IMR-90 (cell line): ENCODE measurements around the gene ERAP2. TPM values are rescaled to one million over a fixed set of nuclear protein-coding genes. Genes with fewer than 3 reads are reported as not detected.

ENCODE experiments used
- ATAC-seq: fragments of 200-7000 bp; cut with Tn5 transposase; 2 replicates; pipeline ENCODE4 v1.9.1; 2020; ENCODE audit warnings: low read depth, mild to moderate bottlenecking, moderate library complexity
- BruUV-seq: library from RNA; stranded (reverse); fragments of 400-500 nt; replicated peaks from 2 replicates; lab custom pipeline; 2021; lab: Mats Ljungman, UMichigan
- CTCF ChIA-PET: fragments of 300-600 bp; formaldehyde crosslinking; extraction: SDS; loops from one replicate; lab custom pipeline; 2021; ENCODE audit warnings: antibody characterized with exemption; lab: Yijun Ruan, JAX
- POLR2A ChIA-PET: fragments of 300-600 bp; sonication (Branson Sonifier 250); formaldehyde crosslinking; loops from one replicate; lab custom pipeline; 2022; ENCODE audit warnings: antibody characterized with exemption; ENCODE audit not compliant: unreplicated experiment; lab: Charles Lee
- DNase-seq: peaks from one replicate; pipeline ENCODE4 v3.0.0; 2013
- H2AFZ ChIP-seq: replicated peaks from 2 replicates; pipeline ENCODE3; 2013; ENCODE audit warnings: low read length, mild to moderate bottlenecking; ENCODE audit not compliant: poor library complexity
- H2AK5ac ChIP-seq: 2 replicates; pipeline ENCODE4 v1.6.1; 2013; ENCODE audit warnings: low read depth, low read length, inconsistent platforms
- H2AK9ac ChIP-seq: replicated peaks from 2 replicates; pipeline ENCODE3; 2013; ENCODE audit warnings: mild to moderate bottlenecking, low read depth, low read length, moderate library complexity; ENCODE audit not compliant: poor library complexity
- H2BK120ac ChIP-seq: 2 replicates; pipeline ENCODE4 v1.6.1; 2013; ENCODE audit warnings: low read depth, low read length, inconsistent platforms
- H2BK15ac ChIP-seq: 3 replicates; pipeline ENCODE4 v1.6.1; 2013; ENCODE audit warnings: low read depth, low read length, inconsistent platforms
- H2BK20ac ChIP-seq: 2 replicates; pipeline ENCODE4 v1.6.1; 2013; ENCODE audit warnings: low read depth, mild to moderate bottlenecking, inconsistent platforms, low read length, moderate library complexity
- H2BK5ac ChIP-seq: 2 replicates; pipeline ENCODE4 v1.6.1; 2013; ENCODE audit warnings: mild to moderate bottlenecking, low read depth, low read length, inconsistent platforms; ENCODE audit not compliant: poor library complexity, severe bottlenecking
- H3K14ac ChIP-seq: replicated peaks from 2 replicates; pipeline ENCODE4 v1.6.1; 2013; ENCODE audit warnings: low read depth, low read length, inconsistent platforms
- H3K18ac ChIP-seq: 2 replicates; pipeline ENCODE4 v1.6.1; 2013; ENCODE audit warnings: low read depth, low read length, control low read depth
- H3K23ac ChIP-seq: 2 replicates; pipeline ENCODE4 v1.6.1; 2013; ENCODE audit warnings: low read depth, low read length, inconsistent platforms
- H3K27ac ChIP-seq: 2 replicates; pipeline ENCODE4 v1.5.1; 2013; ENCODE audit warnings: mild to moderate bottlenecking, control low read depth, low read length; ENCODE audit not compliant: insufficient read depth
- H3K27me3 ChIP-seq: 2 replicates; pipeline ENCODE4 v1.6.1; 2013; ENCODE audit warnings: low read length; ENCODE audit not compliant: control insufficient read depth, insufficient read depth
- H3K36me3 ChIP-seq: 2 replicates; pipeline ENCODE4 v1.6.1; 2013; ENCODE audit warnings: low read length, mixed read lengths; ENCODE audit not compliant: control insufficient read depth, insufficient read depth
- H3K4ac ChIP-seq: 2 replicates; pipeline ENCODE4 v1.6.1; 2013; ENCODE audit warnings: low read depth, low read length, inconsistent platforms
- H3K4me1 ChIP-seq: 2 replicates; pipeline ENCODE4 v1.6.1; 2013; ENCODE audit warnings: low read length, mixed read lengths; ENCODE audit not compliant: control insufficient read depth, insufficient read depth
- H3K4me2 ChIP-seq: 2 replicates; pipeline ENCODE4 v1.6.1; 2013; ENCODE audit warnings: low read depth, mild to moderate bottlenecking, control low read depth, low read length, moderate library complexity
- H3K4me3 ChIP-seq: 2 replicates; pipeline ENCODE4 v1.5.1; 2013; ENCODE audit warnings: low read depth, mild to moderate bottlenecking, control low read depth, low read length, moderate library complexity; ENCODE audit not compliant: insufficient read depth
- H3K56ac ChIP-seq: 2 replicates; pipeline ENCODE4 v1.6.1; 2013; ENCODE audit warnings: low read length, inconsistent platforms; ENCODE audit not compliant: insufficient read depth; ENCODE audit errors: extremely low read depth
- H3K79me1 ChIP-seq, 2 experiments: 2 replicates each; pipeline ENCODE4 v1.6.1; 2013; ENCODE audit warnings: low read length in 2 of 2, inconsistent platforms in 1 of 2, low read depth in 1 of 2
- H3K9ac ChIP-seq: 2 replicates; pipeline ENCODE4 v1.6.1; 2013; ENCODE audit warnings: low read depth, low read length, control low read depth
- H3K9me1 ChIP-seq: 2 replicates; pipeline ENCODE4 v1.6.1; 2013; ENCODE audit warnings: low read length, inconsistent platforms; ENCODE audit not compliant: insufficient read depth
- H3K9me3 ChIP-seq: 2 replicates; pipeline ENCODE4 v1.6.1; 2013; ENCODE audit warnings: low read length; ENCODE audit not compliant: control insufficient read depth, insufficient read depth
- H4K20me1 ChIP-seq: 2 replicates; pipeline ENCODE4 v1.6.1; 2013; ENCODE audit warnings: low read length, inconsistent platforms; ENCODE audit not compliant: insufficient read depth
- H4K5ac ChIP-seq: 2 replicates; pipeline ENCODE4 v1.6.1; 2013; ENCODE audit warnings: mild to moderate bottlenecking, low read depth, low read length, control low read depth
- H4K8ac ChIP-seq, 2 experiments: 2 replicates each; pipeline ENCODE4 v1.6.1; 2013; ENCODE audit warnings: low read depth in 2 of 2, low read length in 2 of 2, control low read depth in 1 of 2, inconsistent platforms in 1 of 2
- H4K91ac ChIP-seq: 2 replicates; pipeline ENCODE4 v1.6.1; 2013; ENCODE audit warnings: low read depth, low read length, inconsistent platforms; ENCODE audit not compliant: insufficient read depth
- FOS ChIP-seq: fragments of 150-350 bp; IDR thresholded peaks from 2 replicates; pipeline ENCODE4 v1.6.1; 2016; ENCODE audit warnings: low read depth, low read length
- WGBS, 2 experiments: methylation state at CpG; one replicate each; pipeline versions ENCODE4 v1.1.5 to v1.1.7; 2013; ENCODE audit warnings: missing lambda C conversion rate in 2 of 2; ENCODE audit not compliant: insufficient read length in 1 of 2; ENCODE audit errors: extremely low coverage in 2 of 2; 5-methylcytosine and 5-hydroxymethylcytosine counted together
- dilution Hi-C: fragments of 300-500 bp; cut with HindIII; formaldehyde crosslinking; loops from one replicate; pipeline ENCODE4 v1.14.3; 2018; ENCODE audit warnings: low sequenced_read_pairs; ENCODE audit not compliant: unreplicated experiment
- in situ Hi-C: fragments of 300-500 bp; cut with MboI; formaldehyde crosslinking; loops from 3 replicates; pipeline ENCODE4 v1.14.3; 2019; ENCODE audit warnings: low sequenced_read_pairs, inconsistent platforms, mixed read lengths
- intact Hi-C: fragments of 100-400 bp; cut with micrococcal nuclease; formaldehyde crosslinking; loops from 2 replicates; pipeline ENCODE4 v1.10.0; 2022
- polyA plus RNA-seq, 3 experiments: library from polyadenylated mRNA; depleted of rRNA; stranded (reverse); fragments of >200 nt; gene quantifications; 2 replicates each; pipeline ENCODE4 v1.2.3, GENCODE V29; 2012; ENCODE audit warnings: low replicate concordance in 1 of 3
- total RNA-seq: library from RNA; depleted of rRNA; stranded (reverse); fragments of >200 nt; gene quantifications from 2 replicates; pipeline ENCODE4 v1.2.3, GENCODE V29; 2012

ERAP2 gene
- total and polyA plus RNA-seq, 2 of the 4 experiments (the other 2 are of a cell fraction): 10.6 to 21.3 TPM

DNA sequence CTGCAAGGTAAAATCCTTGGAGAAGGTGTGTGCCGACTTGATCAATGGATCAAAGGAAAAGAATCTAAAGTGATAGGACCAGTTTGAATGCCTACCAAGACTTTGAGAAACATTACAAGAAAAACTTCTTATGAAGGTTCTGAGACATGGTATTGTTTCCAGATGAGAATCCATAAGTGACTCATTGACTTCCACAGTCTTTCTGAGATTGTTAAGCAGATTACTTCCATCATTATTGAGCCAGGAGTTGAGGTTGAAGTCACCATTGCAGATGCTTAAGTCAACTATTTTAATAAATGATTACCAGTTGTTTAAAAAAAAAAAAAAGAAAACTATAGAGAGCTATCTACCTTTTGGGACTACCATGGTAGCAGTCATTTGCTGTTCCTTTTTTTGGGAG, 66.6 kb downstream of the ERAP2 start:
- BruUV-seq: no TSS peak
- Histone ChIP-seq H3K36me3 (no peaks in the 10 kb centered on the region), H3K56ac (no peak overlapping the region), H2AFZ (no peak overlapping the region), H4K5ac (no peak overlapping the region), H4K8ac (no peak overlapping the region), H3K4me1 (peaks cover 2% of the 10 kb centered on the region; the same call in 1 of the 2 replicates), H3K9ac (no peak overlapping the region), H3K79me1 (peaks cover 17 to 44% of the 10 kb centered on the region in 2 experiments), H2BK20ac (no peak overlapping the region), H3K9me3 (no peaks in the 10 kb centered on the region), H3K27ac (no peak overlapping the region), H2AK5ac (no peak overlapping the region), H3K14ac (no peak overlapping the region), H2AK9ac (no peak overlapping the region), H2BK120ac (no peak overlapping the region), H2BK5ac (no peak overlapping the region), H3K4me3 (no peak overlapping the region), H3K4ac (no peak overlapping the region), H3K23ac (no peak overlapping the region), H2BK15ac (no peak overlapping the region), H4K91ac (no peak overlapping the region), H3K9me1 (peaks cover 2% of the 10 kb centered on the region; the same call in 1 of the 2 replicates), H3K27me3 (no peaks in the 10 kb centered on the region), H4K20me1 (peaks cover 10% of the 10 kb centered on the region; the same call in 1 of the 2 replicates), H3K4me2 (no peak overlapping the region), H3K18ac (no peak overlapping the region)
- dilution Hi-C loops (no loop called here), in situ Hi-C loops (no loop called here), intact Hi-C loops (no loop called here)
- no peak for ATAC-seq
- ChIA-PET CTCF (interaction anchor here (0.5 to 0.6 kb wide), 3 partner anchors 15 to 1393 kb away, joined by 3 read pairs; no protein-coding TSS in a partner anchor), POLR2A (no interaction called here)
- peak; percentile 41 for DNase-seq
- WGBS, 2 experiments: no CpG with 5 or more reads among the region's 1 CpG
- no peak for TF ChIP-seq FOS
